HEK293T (cell line): ENCODE results near the gene ELF4.

ENCODE experiments used
- CTCF ChIA-PET: fragments of 350-600 bp; formaldehyde crosslinking; extraction: SDS; loops from one replicate; lab custom pipeline; 2021; ENCODE audit warnings: antibody characterized with exemption, inconsistent platforms; lab: Yijun Ruan, JAX
- POLR2A ChIA-PET: fragments of 350-600 bp; formaldehyde crosslinking; extraction: SDS; loops from one replicate; lab custom pipeline; 2020; ENCODE audit warnings: antibody characterized with exemption, inconsistent platforms; lab: Yijun Ruan, JAX
- DNase-seq: peaks from one replicate; pipeline ENCODE4 v3.0.0; 2012; ENCODE audit warnings: mixed read lengths; ENCODE audit errors: extremely low spot score
- ARNT ChIP-seq: fragments of 450-650 bp; IDR thresholded peaks from 2 replicates; pipeline ENCODE4 v1.6.1; 2017; ENCODE audit warnings: mild to moderate bottlenecking
- BHLHE40 ChIP-seq: fragments of 450-650 bp; IDR thresholded peaks from 2 replicates; pipeline ENCODE4 v1.6.1; 2016; ENCODE audit warnings: mild to moderate bottlenecking, moderate library complexity, borderline replicate concordance
- CTBP1 ChIP-seq: fragments of 450-650 bp; IDR thresholded peaks from 2 replicates; pipeline ENCODE4 v1.6.1; 2016; ENCODE audit warnings: borderline replicate concordance
- ELF4 ChIP-seq: fragments of 450-650 bp; IDR thresholded peaks from 2 replicates; pipeline ENCODE4 v1.6.1; 2017; ENCODE audit warnings: antibody characterized with exemption
- FOXA1 ChIP-seq: fragments of 450-650 bp; IDR thresholded peaks from 2 replicates; pipeline ENCODE4 v1.6.1; 2016; ENCODE audit warnings: mild to moderate bottlenecking
- FOXK2 ChIP-seq: fragments of 450-650 bp; IDR thresholded peaks from 2 replicates; pipeline ENCODE4 v1.6.1; 2016; ENCODE audit warnings: mild to moderate bottlenecking
- FOXM1 ChIP-seq: fragments of 450-650 bp; IDR thresholded peaks from 2 replicates; pipeline ENCODE4 v1.6.1; 2017; ENCODE audit warnings: mild to moderate bottlenecking, borderline replicate concordance
- HDGF ChIP-seq: fragments of 450-650 bp; IDR thresholded peaks from 2 replicates; pipeline ENCODE4 v1.6.1; 2017; ENCODE audit warnings: antibody characterized with exemption, borderline replicate concordance
- L3MBTL2 ChIP-seq: fragments of 450-650 bp; conservative IDR thresholded peaks from 2 replicates; pipeline ENCODE4 v1.6.1; 2016; ENCODE audit warnings: mild to moderate bottlenecking
- LEF1 ChIP-seq: fragments of 450-650 bp; IDR thresholded peaks from 2 replicates; pipeline ENCODE4 v1.6.1; 2017; ENCODE audit warnings: mild to moderate bottlenecking, borderline replicate concordance
- NFRKB ChIP-seq: fragments of 450-650 bp; IDR thresholded peaks from 2 replicates; pipeline ENCODE4 v1.6.1; 2016; ENCODE audit warnings: mild to moderate bottlenecking, moderate library complexity
- SP1 ChIP-seq: fragments of 450-650 bp; IDR thresholded peaks from 2 replicates; pipeline ENCODE4 v1.6.1; 2017
- SUZ12 ChIP-seq: fragments of 450-650 bp; IDR thresholded peaks from 2 replicates; pipeline ENCODE4 v1.6.1; 2016; ENCODE audit warnings: mild to moderate bottlenecking
- TARDBP ChIP-seq: fragments of 450-650 bp; IDR thresholded peaks from 2 replicates; pipeline ENCODE4 v1.6.1; 2016
- ZNF384 ChIP-seq: fragments of 450-650 bp; IDR thresholded peaks from 2 replicates; pipeline ENCODE4 v1.6.1; 2016
- TF ChIP-seq, protein P1 (sequence below): fragments of 450-650 bp; IDR thresholded peaks from 2 replicates; pipeline ENCODE4 v1.6.1; 2016

ELF4 gene

GRCh38 chrX:130047416-130047815 is 62.9 kb downstream of the ELF4 start:
- no peak for DNase-seq
- POLR2A ChIA-PET, result no interaction called here
- CTCF ChIA-PET, result interaction anchor here (0.9 kb wide), 1 partner anchor 13 kb away, joined by 3 read pairs; no protein-coding TSS in a partner anchor
- no peak for TF ChIP-seq FOXK2
- no peak for TF ChIP-seq ARNT
- no peak for TF ChIP-seq LEF1
- no peak for TF ChIP-seq CTBP1
- TF ChIP-seq, protein P1, sequence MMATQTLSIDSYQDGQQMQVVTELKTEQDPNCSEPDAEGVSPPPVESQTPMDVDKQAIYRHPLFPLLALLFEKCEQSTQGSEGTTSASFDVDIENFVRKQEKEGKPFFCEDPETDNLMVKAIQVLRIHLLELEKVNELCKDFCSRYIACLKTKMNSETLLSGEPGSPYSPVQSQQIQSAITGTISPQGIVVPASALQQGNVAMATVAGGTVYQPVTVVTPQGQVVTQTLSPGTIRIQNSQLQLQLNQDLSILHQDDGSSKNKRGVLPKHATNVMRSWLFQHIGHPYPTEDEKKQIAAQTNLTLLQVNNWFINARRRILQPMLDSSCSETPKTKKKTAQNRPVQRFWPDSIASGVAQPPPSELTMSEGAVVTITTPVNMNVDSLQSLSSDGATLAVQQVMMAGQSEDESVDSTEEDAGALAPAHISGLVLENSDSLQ, result no peak
- no peak for TF ChIP-seq TARDBP
- TF ChIP-seq ELF4, result no peak
- TF ChIP-seq L3MBTL2, result no peak
- TF ChIP-seq ZNF384, result no peak
- TF ChIP-seq NFRKB, result no peak
- TF ChIP-seq SP1, result no peak

DNA sequence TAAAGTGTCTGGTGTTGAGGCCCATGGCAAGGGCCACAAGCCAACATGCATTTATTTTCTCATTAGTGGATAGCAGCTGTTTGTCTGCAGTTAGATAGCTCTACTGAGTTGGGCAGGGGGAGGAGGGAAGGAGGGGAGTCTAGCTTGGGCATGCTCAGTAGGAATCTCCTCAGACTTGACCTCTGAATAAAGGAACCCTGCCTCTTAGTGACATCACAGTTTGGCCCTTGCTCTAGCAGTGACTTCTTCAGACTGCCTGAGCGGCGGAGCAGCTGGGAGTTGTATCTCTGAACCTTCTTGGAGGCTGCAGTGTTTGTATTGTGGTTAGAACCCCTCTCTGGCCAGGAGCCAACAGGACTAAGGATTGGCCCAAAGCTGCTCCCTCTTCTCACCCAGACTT is 70.5 kb downstream of the ELF4 start:
- DNase-seq, result no peak
- CTCF ChIA-PET, result interaction anchor here (0.5 to 1.4 kb wide), 2 partner anchors 21 to 116 kb away, joined by 3 to 5 read pairs; no protein-coding TSS in a partner anchor
- POLR2A ChIA-PET, result no interaction called here
- TF ChIP-seq FOXK2, result no peak
- TF ChIP-seq CTBP1, result no peak
- no peak for TF ChIP-seq SUZ12
- TF ChIP-seq NFRKB, result no peak
- TF ChIP-seq ZNF384, result no peak
- TF ChIP-seq FOXA1, result no peak
- no peak for TF ChIP-seq ARNT
- TF ChIP-seq HDGF, result no peak
- no peak for TF ChIP-seq SP1
- TF ChIP-seq L3MBTL2, result no peak
- no peak for TF ChIP-seq ELF4
- TF ChIP-seq FOXM1, result no peak
- TF ChIP-seq, protein P1, result no peak

- CTCF ChIA-PET, result interaction anchor here (0.6 to 1.0 kb wide), 2 partner anchors 10 to 26 kb away, joined by 3 to 4 read pairs; no protein-coding TSS in a partner anchor
- DNase-seq, result no peak
- POLR2A ChIA-PET, result no interaction called here
- TF ChIP-seq FOXM1, result no peak
- no peak for TF ChIP-seq SP1
- no peak for TF ChIP-seq L3MBTL2
- TF ChIP-seq CTBP1, result no peak
- no peak for TF ChIP-seq ZNF384
- no peak for TF ChIP-seq FOXA1
- no peak for TF ChIP-seq HDGF
Observed at GRCh38 chrX:130034178-130034577, 76.1 kb downstream of the ELF4 start.

GRCh38 chrX:130032552-130032951 is 77.7 kb downstream of the ELF4 start:
- ChIA-PET CTCF (no interaction called here), POLR2A (no interaction called here)
- TF ChIP-seq NFRKB (no peak), FOXM1 (no peak)
- DNase-seq, result no peak

DNA sequence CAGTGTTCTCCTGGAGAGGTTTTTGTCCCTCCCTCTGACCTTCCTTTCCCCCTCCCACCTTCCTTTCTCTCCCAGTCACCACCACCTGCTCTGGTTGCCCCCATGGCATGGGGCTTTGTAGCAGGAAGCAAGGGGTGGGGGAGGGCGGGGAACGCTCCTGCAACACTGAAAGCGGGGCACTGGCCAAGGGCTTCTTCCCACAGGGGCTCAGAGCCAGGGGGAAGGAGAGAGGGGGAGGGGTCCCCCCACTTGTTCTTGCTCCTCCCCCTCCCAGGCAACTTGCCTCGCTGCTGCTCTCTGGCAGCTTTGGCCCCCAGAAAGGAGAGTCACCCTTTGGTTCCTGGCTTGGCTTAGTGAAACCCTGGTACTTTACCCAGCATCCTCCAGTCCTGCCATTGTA is 79.5 kb downstream of the ELF4 start:
- no peak for DNase-seq
- TF ChIP-seq ELF4, result no peak
- TF ChIP-seq BHLHE40, result no peak
- TF ChIP-seq ARNT, result no peak
- no peak for TF ChIP-seq SUZ12
- POLR2A ChIA-PET, result no interaction called here
- CTCF ChIA-PET, result no interaction called here

GRCh38 chrX:130028196-130028595 is 82.1 kb downstream of the ELF4 start:
- CTCF ChIA-PET, result interaction anchor here (0.8 to 2.7 kb wide), 4 partner anchors 10 to 103 kb away, joined by 3 to 25 read pairs (median 6); no protein-coding TSS in a partner anchor
- DNase-seq, result peak; percentile 74
- TF ChIP-seq FOXA1 (no peak), LEF1 (no peak), NFRKB (no peak), ELF4 (no peak), CTBP1 (no peak), ZNF384 (no peak), BHLHE40 (no peak), SUZ12 (no peak), ARNT (no peak), HDGF (no peak), SP1 (no peak), FOXK2 (no peak), TARDBP (no peak), L3MBTL2 (no peak)
- TF ChIP-seq, protein P1, result no peak
- POLR2A ChIA-PET, result interaction anchor here (1.4 kb wide), 1 partner anchor 67 kb away, joined by 3 read pairs; no protein-coding TSS in a partner anchor

GRCh38 chrX:130027569-130027968 is 82.7 kb downstream of the ELF4 start:
- CTCF ChIA-PET, result interaction anchor here (1.8 to 2.7 kb wide), 3 partner anchors 9 to 103 kb away, joined by 6 to 25 read pairs (median 6); no protein-coding TSS in a partner anchor
- POLR2A ChIA-PET, result interaction anchor here (0.7 kb wide), 2 partner anchors 8 to 70 kb away, joined by 3 read pairs; no protein-coding TSS in a partner anchor
- DNase-seq, result no peak
- no peak for TF ChIP-seq FOXA1
- TF ChIP-seq L3MBTL2, result no peak
- TF ChIP-seq ZNF384, result no peak
- TF ChIP-seq, protein P1, result no peak
